HG02852 (cell line): Measurements from ENCODE around the gene ZNHIT1.
"Not testable (repeated sequence)": the region's sequence is repeated elsewhere in the genome, so short reads cannot be mapped to it uniquely, and the experiment has no call there.

Source experiments
- ATAC-seq: cut with Tn5 transposase; IDR thresholded peaks from one replicate; pipeline ENCODE4 v1.9.1; 2021; ENCODE audit warnings: mild to moderate bottlenecking, moderate library complexity; ENCODE audit not compliant: unreplicated experiment

Gene ZNHIT1

GRCh38 chr7:101186844-101187428 lies 31.0 kb upstream of the ZNHIT1 start:
- ATAC-seq, result no peak

- no peak for ATAC-seq
Measured at GRCh38 chr7:101189109-101189508, 28.9 kb upstream of the ZNHIT1 start.

- ATAC-seq, result no peak
Measured at GRCh38 chr7:101195884-101196283, 22.1 kb upstream of the ZNHIT1 start.

- ATAC-seq, result no peak
Measured at GRCh38 chr7:101197991-101198390, 20.0 kb upstream of the ZNHIT1 start.

GRCh38 chr7:101198476-101198875 lies 19.5 kb upstream of the ZNHIT1 start:
- ATAC-seq, result no peak

- not testable (repeated sequence) for ATAC-seq
Measured at GRCh38 chr7:101199522-101199921, 18.4 kb upstream of the ZNHIT1 start.

GRCh38 chr7:101200504-101200861 lies 17.5 kb upstream of the ZNHIT1 start:
- ATAC-seq, result no peak

GRCh38 chr7:101200862-101201599 lies 16.9 kb upstream of the ZNHIT1 start, which contains the start of gene MOGAT3:
TSS of gene MOGAT3 (minus strand) at chr7:101201036. CDS start at chr7:101200854, 182 bp downstream.
- no peak for ATAC-seq

- no peak for ATAC-seq
Measured at GRCh38 chr7:101201695-101202602, 16.0 kb upstream of the ZNHIT1 start.

- ATAC-seq, result no peak
Measured at GRCh38 chr7:101202603-101202918, 15.4 kb upstream of the ZNHIT1 start.

GRCh38 chr7:101203740-101204738 lies 13.9 kb upstream of the ZNHIT1 start:
- not testable (repeated sequence) for ATAC-seq

GRCh38 chr7:101205901-101206664 lies 11.9 kb upstream of the ZNHIT1 start:
- no peak for ATAC-seq

GRCh38 chr7:101206665-101207042 lies 11.3 kb upstream of the ZNHIT1 start:
- no peak for ATAC-seq

- no peak for ATAC-seq
Measured at GRCh38 chr7:101207459-101207858, 10.5 kb upstream of the ZNHIT1 start.

GRCh38 chr7:101208794-101209193 lies 9.2 kb upstream of the ZNHIT1 start:
- no peak for ATAC-seq

GRCh38 chr7:101210143-101210542 lies 7.8 kb upstream of the ZNHIT1 start:
- ATAC-seq, result no peak

- no peak for ATAC-seq
Measured at GRCh38 chr7:101211501-101211900, 6.5 kb upstream of the ZNHIT1 start.

- no peak for ATAC-seq
Measured at GRCh38 chr7:101212014-101212413, 6.0 kb upstream of the ZNHIT1 start.

GRCh38 chr7:101216001-101216859 lies 1.7 kb upstream of the ZNHIT1 start:
- ATAC-seq, result no peak
